ENCODE measurements around the gene CABP7.

- TF ChIP-seq POLR2A (IDR thresholded peaks at IDR 0.05; ENCODE audit: control extremely low read depth in 1 of 2, low read depth in 2 of 2, low read length in 2 of 2) = no peak
- TF ChIP-seq POLR2AphosphoS5 (IDR thresholded peaks at IDR 0.05; ENCODE audit: low read depth, low read length) = no peak
- no peak for TF ChIP-seq EP300 (IDR thresholded peaks at IDR 0.05; ENCODE audit: borderline replicate concordance in 1 of 2, low read depth in 2 of 2, low read length in 2 of 2)
- no peak for TF ChIP-seq YY1 (IDR thresholded peaks at IDR 0.05; ENCODE audit: low read depth, low read length)
- TF ChIP-seq, protein P1, sequence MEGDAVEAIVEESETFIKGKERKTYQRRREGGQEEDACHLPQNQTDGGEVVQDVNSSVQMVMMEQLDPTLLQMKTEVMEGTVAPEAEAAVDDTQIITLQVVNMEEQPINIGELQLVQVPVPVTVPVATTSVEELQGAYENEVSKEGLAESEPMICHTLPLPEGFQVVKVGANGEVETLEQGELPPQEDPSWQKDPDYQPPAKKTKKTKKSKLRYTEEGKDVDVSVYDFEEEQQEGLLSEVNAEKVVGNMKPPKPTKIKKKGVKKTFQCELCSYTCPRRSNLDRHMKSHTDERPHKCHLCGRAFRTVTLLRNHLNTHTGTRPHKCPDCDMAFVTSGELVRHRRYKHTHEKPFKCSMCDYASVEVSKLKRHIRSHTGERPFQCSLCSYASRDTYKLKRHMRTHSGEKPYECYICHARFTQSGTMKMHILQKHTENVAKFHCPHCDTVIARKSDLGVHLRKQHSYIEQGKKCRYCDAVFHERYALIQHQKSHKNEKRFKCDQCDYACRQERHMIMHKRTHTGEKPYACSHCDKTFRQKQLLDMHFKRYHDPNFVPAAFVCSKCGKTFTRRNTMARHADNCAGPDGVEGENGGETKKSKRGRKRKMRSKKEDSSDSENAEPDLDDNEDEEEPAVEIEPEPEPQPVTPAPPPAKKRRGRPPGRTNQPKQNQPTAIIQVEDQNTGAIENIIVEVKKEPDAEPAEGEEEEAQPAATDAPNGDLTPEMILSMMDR (IDR thresholded peaks at IDR 0.05; ENCODE audit: control extremely low read depth in 1 of 3, insufficient read depth in 1 of 3, low read depth in 1 of 3, low read length in 3 of 3) = no peak
- TF ChIP-seq CHD2 (IDR thresholded peaks at IDR 0.05; ENCODE audit: low read length) = no peak
- TF ChIP-seq CREB1 (IDR thresholded peaks at IDR 0.05) = no peak
- TF ChIP-seq EZH2 (IDR thresholded peaks at IDR 0.05; ENCODE audit: low read depth, low read length, severe bottlenecking) = no peak
These were observed 13.3 kb upstream of the CABP7 start for GRCh38 chr22:29706486-29706885.

Measured in H1 (cell line).